Effector memory CD8-positive, alpha-beta T cell (primary cell): ENCODE measurements around the gene SMYD3.

Source experiments
- ATAC-seq: fragments of 150-1000 bp; cut with Tn5 transposase; replicated peaks from 2 replicates; pipeline ENCODE4 v1.10.0; 2021; ENCODE audit warnings: mild to moderate bottlenecking, moderate library complexity
- DNase-seq, 3 experiments: peaks; one replicate each; pipeline ENCODE4 v3.0.0; 2021
- H3K27ac Mint-ChIP-seq, 2 donors: one replicate each; pipeline ENCODE4 v1.8.0; 2022; ENCODE audit warnings: mild to moderate bottlenecking in 2 of 2, mixed read lengths in 2 of 2, moderate library complexity in 2 of 2
- H3K27me3 Mint-ChIP-seq, 2 donors: one replicate each; pipeline ENCODE4 v1.8.0; 2022; ENCODE audit warnings: mixed read lengths in 2 of 2
- H3K36me3 Mint-ChIP-seq: one replicate; pipeline ENCODE4 v1.8.0; 2022; ENCODE audit warnings: mild to moderate bottlenecking, moderate library complexity, mixed read lengths; ENCODE audit not compliant: insufficient read depth
- H3K4me1 Mint-ChIP-seq, 2 donors: one replicate each; pipeline ENCODE4 v1.8.0; 2022; ENCODE audit warnings: low read depth in 2 of 2, mixed read lengths in 2 of 2
- H3K4me3 Mint-ChIP-seq, 2 donors: one replicate each; pipeline ENCODE4 v1.8.0; 2022; ENCODE audit warnings: mild to moderate bottlenecking in 2 of 2, mixed read lengths in 2 of 2, moderate library complexity in 2 of 2
- H3K9me3 Mint-ChIP-seq, 2 donors: one replicate each; pipeline ENCODE4 v1.8.0; 2022; ENCODE audit warnings: mixed read lengths in 2 of 2

Gene SMYD3

GRCh38 chr1:245803666-245804037 is 703.4 kb downstream of the SMYD3 start:
- Mint-ChIP-seq H3K36me3 (peaks cover 8% of the 10 kb centered on the region), H3K27me3 (no peaks in the 10 kb centered on the region), H3K4me1 (peaks cover 12 to 20% of the 10 kb centered on the region in 2 donors), H3K27ac (no peak overlapping the region), H3K4me3 (no peak overlapping the region), H3K9me3 (no peaks in the 10 kb centered on the region)
- ATAC-seq (no peak), DNase-seq (no peak)

DNA sequence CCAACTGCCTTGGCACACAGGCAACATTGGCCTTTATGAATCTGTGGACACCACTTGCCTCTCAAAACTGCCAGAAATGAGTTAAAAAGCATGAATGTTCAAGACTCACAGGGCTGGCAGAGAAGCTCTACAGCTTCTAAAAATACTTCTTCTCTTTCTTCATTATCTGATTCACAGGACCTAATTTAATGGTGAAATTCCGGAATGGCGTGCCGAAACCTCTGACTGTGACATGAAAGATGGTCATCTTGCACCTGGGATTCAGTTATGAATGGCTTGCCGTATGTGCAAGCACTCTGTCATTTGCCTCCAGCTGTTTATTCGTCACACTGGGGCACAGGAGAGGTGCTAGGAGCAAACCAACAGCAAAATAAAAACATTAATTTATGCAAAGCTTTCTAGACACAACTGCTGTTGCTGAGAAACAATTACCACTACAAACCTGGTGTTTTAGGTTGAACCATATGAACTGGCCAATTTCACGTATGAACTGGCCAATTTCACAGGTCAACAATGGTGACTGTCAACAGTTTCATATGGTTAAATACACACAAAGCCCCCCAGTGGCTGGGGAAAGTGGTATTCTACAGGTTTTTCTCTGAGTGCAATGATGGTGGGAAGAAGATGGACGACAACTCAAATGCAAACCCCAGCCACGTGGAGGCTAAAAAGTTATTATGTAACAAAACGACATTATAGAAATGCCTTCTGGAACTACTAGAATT is 704.0 kb downstream of the SMYD3 start:
- H3K36me3 Mint-ChIP-seq, result peaks cover 8% of the 10 kb centered on the region
- no peak overlapping the region for H3K4me3 Mint-ChIP-seq
- H3K27ac Mint-ChIP-seq, result no peak overlapping the region
- H3K4me1 Mint-ChIP-seq, result peaks cover 8 to 17% of the 10 kb centered on the region in 2 donors
- H3K9me3 Mint-ChIP-seq, result no peaks in the 10 kb centered on the region
- no peaks in the 10 kb centered on the region for H3K27me3 Mint-ChIP-seq
- ATAC-seq (no peak), DNase-seq (no peak)

DNA sequence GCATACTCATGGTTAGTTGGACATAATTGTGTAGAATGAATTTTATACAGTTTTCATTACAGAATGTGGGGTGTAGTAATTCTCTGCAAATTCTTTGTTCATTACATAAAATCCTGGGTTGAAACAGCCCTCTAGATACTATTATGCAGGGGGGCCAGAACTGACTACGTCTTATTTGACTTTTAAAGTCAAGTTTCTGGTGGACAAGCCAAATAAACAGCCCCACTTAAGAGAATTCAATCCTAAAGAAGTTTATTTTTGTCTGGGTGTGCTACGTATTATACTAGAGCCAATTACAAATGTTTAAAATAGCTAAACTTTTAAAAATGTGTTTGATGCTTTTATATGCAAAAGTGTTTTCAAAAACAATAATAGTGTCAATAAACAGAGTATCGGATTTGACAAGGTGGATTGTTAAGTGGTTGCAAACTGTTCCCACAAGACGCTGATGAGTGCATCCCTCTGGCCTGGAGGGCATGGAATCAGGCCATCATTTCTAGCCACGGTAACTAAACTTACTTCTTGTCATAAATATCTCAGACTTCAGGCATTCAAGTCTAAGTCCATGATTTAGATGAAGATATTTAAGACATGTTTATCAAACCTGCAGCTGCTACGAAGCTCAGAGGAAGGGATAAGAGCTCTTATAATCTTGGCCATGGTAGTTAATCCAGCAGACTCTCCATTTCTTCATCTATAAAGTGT is 706.0 kb downstream of the SMYD3 start:
- Mint-ChIP-seq H3K4me3 (no peak overlapping the region), H3K27me3 (no peaks in the 10 kb centered on the region), H3K4me1 (peaks cover 0 to 5% of the 10 kb centered on the region in 2 donors), H3K9me3 (no peaks in the 10 kb centered on the region), H3K27ac (no peak overlapping the region), H3K36me3 (no peaks in the 10 kb centered on the region)
- no peak for DNase-seq
- no peak for ATAC-seq

GRCh38 chr1:245798349-245798711 is 708.7 kb downstream of the SMYD3 start:
- no peaks in the 10 kb centered on the region for H3K27me3 Mint-ChIP-seq
- no peak for ATAC-seq
- DNase-seq, result no peak

DNA sequence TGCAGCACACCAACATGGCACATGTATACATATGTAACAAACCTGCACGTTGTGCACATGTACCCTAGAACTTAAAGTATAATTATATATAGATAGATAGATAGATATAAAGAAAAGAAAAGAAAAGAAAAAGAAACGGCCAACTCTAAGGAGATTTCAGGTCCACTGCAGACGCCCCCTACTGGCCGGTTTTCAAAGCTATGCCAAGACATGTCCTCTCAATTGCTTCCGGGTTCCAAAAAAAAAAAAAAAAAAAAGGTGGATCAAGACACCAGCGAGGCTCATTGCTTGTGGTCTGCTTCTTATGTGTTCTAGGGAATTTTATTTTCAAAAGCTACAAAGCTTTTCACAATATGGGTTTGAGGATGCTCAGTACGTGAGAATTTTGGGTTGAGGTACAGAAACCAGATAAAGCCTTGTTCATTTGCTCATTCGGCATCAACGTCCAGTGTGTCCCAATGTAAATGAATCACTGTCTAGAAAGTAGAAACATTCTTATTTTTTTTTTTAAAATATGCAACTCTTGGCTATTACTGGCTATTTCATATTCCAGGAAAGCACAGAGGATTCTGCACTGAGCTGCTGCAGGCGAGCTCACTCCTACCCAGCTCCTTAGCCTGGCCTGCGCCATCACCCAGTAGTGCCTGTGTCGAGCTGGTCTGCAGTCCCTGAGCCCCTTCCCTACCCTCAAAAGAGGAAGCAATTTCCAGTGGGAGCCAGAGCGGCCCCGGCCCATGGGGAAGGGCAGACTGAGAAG is 709.3 kb downstream of the SMYD3 start:
- no peak for ATAC-seq
- no peak for DNase-seq
- Mint-ChIP-seq H3K36me3 (no peaks in the 10 kb centered on the region), H3K9me3 (no peaks in the 10 kb centered on the region), H3K27me3 (no peaks in the 10 kb centered on the region), H3K4me1 (peaks cover 4 to 5% of the 10 kb centered on the region in 2 donors), H3K4me3 (no peak overlapping the region), H3K27ac (no peak overlapping the region)

More at GRCh38 chr1:245798349-245798711, 708.7 kb downstream of the SMYD3 start:
- no peak overlapping the region for H3K27ac Mint-ChIP-seq
- no peak overlapping the region for H3K4me3 Mint-ChIP-seq
- no peaks in the 10 kb centered on the region for H3K36me3 Mint-ChIP-seq
- peaks cover 4 to 5% of the 10 kb centered on the region in 2 donors for H3K4me1 Mint-ChIP-seq
- no peaks in the 10 kb centered on the region for H3K9me3 Mint-ChIP-seq

DNA sequence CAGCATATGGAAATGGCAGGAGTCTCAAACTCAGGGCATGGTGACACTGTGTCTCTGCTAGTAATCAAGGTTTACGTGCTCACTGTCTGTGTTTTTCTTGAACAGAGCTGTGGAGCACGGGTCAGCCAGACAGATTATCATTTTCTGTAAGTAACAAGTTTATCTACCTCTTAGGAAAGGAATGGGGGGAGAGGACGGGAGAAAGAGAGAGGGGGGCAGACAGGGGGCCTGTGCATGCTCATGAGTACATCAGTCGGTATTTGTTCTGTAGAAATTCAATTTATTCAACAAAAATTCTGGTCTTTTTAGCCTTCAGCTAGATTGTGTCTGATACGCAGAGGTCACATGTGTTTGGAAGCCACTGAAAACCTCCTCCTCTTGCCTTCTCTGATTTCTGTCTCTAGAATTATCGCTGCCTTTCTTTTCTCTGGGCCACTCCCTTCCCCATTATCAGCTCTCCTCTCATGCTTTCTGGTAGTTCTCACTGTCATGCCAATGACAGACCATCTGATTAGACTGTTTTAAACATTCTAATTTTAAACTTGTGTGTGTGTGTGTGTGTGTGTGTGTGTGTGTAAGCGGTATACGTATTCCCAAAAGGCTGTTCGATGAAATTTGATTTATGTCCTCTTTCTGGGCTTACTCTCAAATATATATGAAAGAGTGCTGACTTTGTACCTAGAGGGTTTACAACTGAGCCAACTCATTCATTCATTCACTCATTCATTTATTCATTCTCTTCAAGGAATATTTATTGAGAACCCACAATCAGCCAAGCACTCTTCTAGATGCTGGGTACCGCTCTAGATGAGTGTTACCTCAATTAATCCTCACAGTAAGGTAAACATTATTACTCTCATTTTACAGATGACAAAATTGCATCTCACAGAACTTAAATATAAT is 715.4 kb downstream of the SMYD3 start:
- Mint-ChIP-seq H3K9me3 (no peaks in the 10 kb centered on the region), H3K4me3 (no peak overlapping the region), H3K27me3 (no peaks in the 10 kb centered on the region), H3K4me1 (peaks cover 0 to 4% of the 10 kb centered on the region in 2 donors), H3K27ac (no peak overlapping the region), H3K36me3 (no peaks in the 10 kb centered on the region)
- ATAC-seq, result no peak
- DNase-seq, result no peak

DNA sequence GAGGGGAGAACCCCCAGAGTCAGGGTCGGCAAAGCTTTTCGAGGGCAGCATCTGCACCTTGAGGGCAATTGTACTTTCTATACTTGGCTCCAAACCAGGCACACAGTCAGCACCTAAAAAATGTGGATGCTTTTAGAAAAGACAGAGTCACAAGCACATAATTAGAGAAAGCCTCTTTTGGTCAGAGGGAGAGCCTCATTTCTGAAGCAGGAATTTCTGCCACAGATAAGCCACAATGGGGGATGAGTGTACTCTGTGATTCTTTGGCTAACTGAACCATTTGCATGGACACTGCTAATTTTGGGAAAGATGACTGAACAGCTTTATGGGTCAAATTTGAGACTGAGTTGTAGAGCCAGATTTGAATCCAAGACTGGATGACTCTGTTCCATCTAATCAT is 716.6 kb downstream of the SMYD3 start:
- no peaks in the 10 kb centered on the region for H3K36me3 Mint-ChIP-seq
- no peak for DNase-seq
- H3K4me3 Mint-ChIP-seq, result no peak overlapping the region
- H3K9me3 Mint-ChIP-seq, result no peaks in the 10 kb centered on the region
- no peak overlapping the region for H3K27ac Mint-ChIP-seq
- H3K27me3 Mint-ChIP-seq, result no peaks in the 10 kb centered on the region
- peaks cover 0 to 4% of the 10 kb centered on the region in 2 donors for H3K4me1 Mint-ChIP-seq
- no peak for ATAC-seq

GRCh38 chr1:245788886-245789285 is 718.2 kb downstream of the SMYD3 start:
- H3K27me3 Mint-ChIP-seq, result no peaks in the 10 kb centered on the region
- H3K4me3 Mint-ChIP-seq, result no peak overlapping the region

DNA sequence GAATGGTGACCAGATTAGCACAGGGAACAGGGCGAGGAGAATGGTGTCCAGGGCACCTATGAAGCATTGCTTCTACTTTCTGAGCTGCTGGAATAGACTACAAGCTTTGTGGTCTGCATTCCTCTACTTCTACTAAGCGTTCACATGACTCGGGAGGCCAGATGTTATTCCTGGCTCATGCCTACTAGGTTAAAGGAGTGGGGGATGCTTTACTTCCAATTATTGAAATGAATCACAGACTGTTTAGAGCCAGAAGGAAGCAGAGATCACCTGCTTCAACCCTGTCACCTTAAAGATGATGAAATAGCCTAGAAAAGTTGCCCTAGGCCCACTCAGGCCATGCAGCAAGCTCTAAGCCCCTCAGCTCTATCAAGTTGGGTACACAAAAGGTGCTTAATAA is 718.8 kb downstream of the SMYD3 start:
- H3K4me1 Mint-ChIP-seq, result no peaks in the 10 kb centered on the region
- ATAC-seq (no peak), DNase-seq (no peak)
- H3K9me3 Mint-ChIP-seq, result no peaks in the 10 kb centered on the region
- H3K27ac Mint-ChIP-seq, result no peak overlapping the region
- no peak overlapping the region for H3K4me3 Mint-ChIP-seq
- no peaks in the 10 kb centered on the region for H3K27me3 Mint-ChIP-seq
- no peaks in the 10 kb centered on the region for H3K36me3 Mint-ChIP-seq

More at GRCh38 chr1:245788886-245789285, 718.2 kb downstream of the SMYD3 start:
- no peak overlapping the region for H3K27ac Mint-ChIP-seq
- H3K4me1 Mint-ChIP-seq, result peaks cover 0 to 2% of the 10 kb centered on the region in 2 donors
- no peaks in the 10 kb centered on the region for H3K9me3 Mint-ChIP-seq
- H3K36me3 Mint-ChIP-seq, result no peaks in the 10 kb centered on the region
- ATAC-seq (no peak), DNase-seq (no peak)

GRCh38 chr1:245786948-245787347 is 720.1 kb downstream of the SMYD3 start:
- no peak for DNase-seq
- H3K36me3 Mint-ChIP-seq, result no peaks in the 10 kb centered on the region
- no peaks in the 10 kb centered on the region for H3K4me1 Mint-ChIP-seq
- H3K27me3 Mint-ChIP-seq, result no peaks in the 10 kb centered on the region
- H3K4me3 Mint-ChIP-seq, result no peak overlapping the region
- H3K9me3 Mint-ChIP-seq, result no peaks in the 10 kb centered on the region
- no peak overlapping the region for H3K27ac Mint-ChIP-seq
- no peak for ATAC-seq

GRCh38 chr1:245779797-245780755 is 727.0 kb downstream of the SMYD3 start:
- no peak overlapping the region for H3K4me3 Mint-ChIP-seq
- H3K27ac Mint-ChIP-seq, result no peak overlapping the region
- no peaks in the 10 kb centered on the region for H3K4me1 Mint-ChIP-seq
- DNase-seq (no peak), ATAC-seq (no peak)
- H3K36me3 Mint-ChIP-seq, result no peaks in the 10 kb centered on the region
- no peaks in the 10 kb centered on the region for H3K9me3 Mint-ChIP-seq
- H3K27me3 Mint-ChIP-seq, result no peaks in the 10 kb centered on the region

- DNase-seq (no peak), ATAC-seq (no peak)
- Mint-ChIP-seq H3K36me3 (no peaks in the 10 kb centered on the region), H3K4me3 (no peak overlapping the region), H3K27ac (no peak overlapping the region), H3K9me3 (no peaks in the 10 kb centered on the region), H3K27me3 (no peaks in the 10 kb centered on the region), H3K4me1 (peaks cover 2% of the 10 kb centered on the region in 2 donors)
These were observed 729.3 kb downstream of the SMYD3 start for GRCh38 chr1:245777752-245778151.
